ENCODE data around the gene WDFY2. TPM values are rescaled to one million over a fixed set of nuclear protein-coding genes. Genes with fewer than 3 reads are reported as not detected.

The WDFY2 gene
- polyA plus RNA-seq, 3 donors: 9.6 to 13.2 (median 11.7) TPM

DNA sequence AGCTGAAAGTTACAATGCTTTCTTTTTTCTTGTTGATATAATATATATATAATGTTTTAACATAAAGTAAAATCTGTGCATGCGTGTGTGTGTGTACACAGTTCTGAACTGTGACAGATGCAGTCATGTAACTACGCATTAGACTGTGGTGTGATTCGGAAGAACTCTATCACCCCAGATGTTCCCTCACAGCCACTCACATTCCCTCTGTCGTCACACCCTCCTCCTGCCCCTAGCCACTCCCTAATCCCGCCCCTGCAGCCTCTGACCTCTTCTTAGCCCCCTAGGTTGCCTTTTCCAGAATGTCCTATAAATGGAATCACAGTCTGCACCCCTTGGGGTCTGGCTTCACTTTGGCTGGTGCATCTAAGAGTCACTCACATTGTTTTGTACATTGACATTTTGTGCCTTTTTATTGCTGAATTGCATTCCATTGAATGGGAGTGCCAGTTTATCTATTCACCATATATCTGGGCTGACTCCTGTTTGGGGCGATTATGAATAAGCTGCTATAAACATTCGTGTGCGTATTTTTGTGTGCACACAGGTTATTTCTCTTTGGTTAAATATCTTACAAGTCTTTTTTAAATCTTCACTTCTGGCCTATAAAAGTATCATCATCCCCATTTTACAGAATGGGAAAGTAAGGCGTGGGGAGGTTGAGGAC is 199.3 kb downstream of the WDFY2 start:
- DNase-seq (ENCODE audit: low read depth in 3 of 3, low spot score in 2 of 3): no peak

DNA sequence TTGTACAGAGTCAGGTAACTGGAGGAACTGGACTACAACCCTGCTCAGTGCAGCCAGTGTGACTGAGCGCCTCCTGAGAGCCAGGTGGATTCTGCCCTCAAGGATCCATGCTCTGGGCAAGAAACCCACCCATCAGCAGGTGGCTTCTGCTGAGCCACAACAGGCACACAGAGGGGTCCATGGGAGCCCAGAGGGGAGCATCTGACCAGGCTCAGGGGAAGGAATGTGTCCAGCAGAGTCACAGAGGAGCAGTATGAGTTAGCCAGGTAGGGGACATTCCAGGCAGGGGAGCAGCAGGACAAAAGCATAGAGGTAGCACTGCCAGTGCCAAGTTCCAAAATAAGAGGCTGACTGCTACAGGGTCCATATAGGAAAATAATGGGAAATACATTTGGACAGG is 199.8 kb downstream of the WDFY2 start:
- DNase-seq (ENCODE audit: low read depth in 3 of 3, low spot score in 2 of 3): no peak

DNA sequence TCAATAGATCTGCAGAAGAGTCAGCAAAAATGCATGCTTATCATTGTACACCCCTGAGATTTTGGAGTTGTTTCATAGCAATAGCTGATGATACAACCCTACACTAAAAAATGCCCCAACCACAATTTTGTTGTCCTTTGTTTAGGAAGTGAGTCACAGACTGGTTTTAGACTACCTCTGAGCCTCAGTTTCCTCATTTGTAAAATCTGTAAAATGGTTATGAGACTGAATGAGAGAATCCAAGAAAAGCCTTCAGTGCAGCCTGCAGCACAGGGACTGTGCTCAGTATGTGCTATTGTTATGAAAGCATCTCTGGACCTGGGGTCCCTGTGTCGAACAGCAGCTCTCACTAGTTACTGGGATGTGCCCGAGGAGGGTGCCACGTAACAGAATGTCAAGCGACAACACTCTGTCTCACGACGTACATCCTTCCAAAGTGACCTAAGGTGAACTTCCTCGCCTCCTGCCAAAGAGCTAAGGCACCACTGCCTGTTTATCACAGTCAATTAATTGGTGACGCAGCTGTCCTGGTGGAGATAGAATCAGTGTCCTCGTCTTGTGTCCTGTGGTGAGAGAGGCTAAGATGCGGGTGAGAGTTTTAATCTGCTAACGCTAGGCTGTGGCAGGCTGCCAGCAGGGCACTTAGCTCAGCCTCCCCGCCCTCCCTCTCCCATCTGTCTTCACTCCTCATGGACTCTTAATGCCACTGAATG is 201.6 kb downstream of the WDFY2 start:
- DNase-seq (ENCODE audit: low read depth in 3 of 3, low spot score in 2 of 3): no peak

DNA sequence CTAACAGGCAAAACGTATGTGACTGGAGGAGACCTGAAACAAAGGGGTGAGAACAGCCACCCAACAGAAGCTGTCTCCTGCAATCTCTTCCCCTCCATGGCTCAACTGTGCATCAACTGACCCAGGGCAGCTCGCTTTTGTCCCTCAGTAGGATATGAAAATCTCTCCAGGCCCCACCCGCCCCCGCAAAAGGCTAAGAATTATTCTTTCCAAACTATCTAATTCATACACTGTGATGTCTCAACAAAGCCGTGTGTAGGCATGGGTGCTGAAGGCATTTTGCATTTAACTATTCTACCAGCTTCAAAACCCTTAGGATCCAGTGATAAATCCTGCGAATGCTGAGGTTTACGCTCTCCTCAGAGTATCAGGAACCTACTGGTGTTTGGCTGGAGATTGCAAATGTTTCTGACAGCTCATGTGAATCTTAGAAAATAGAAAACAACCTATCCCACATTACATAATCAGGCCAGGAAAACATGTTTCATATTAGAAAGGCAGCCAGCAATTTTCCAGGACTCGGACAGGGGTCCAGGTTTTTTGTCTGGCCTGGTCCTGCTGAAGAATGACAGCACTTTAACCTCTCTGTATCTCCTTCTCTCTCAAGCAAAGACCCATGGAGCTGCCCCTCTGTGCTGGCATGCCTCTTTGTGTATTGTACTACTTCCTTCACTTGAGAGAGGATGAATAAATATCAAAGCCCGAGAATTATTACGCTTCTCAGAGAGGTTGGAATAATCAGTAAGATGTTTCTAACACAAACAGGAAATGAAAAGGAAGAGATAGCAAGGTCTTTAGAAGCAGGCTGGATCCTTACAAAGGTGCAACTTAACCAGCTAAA is 202.4 kb downstream of the WDFY2 start:
- no peak for DNase-seq (ENCODE audit: low read depth in 3 of 3, low spot score in 2 of 3)

DNA sequence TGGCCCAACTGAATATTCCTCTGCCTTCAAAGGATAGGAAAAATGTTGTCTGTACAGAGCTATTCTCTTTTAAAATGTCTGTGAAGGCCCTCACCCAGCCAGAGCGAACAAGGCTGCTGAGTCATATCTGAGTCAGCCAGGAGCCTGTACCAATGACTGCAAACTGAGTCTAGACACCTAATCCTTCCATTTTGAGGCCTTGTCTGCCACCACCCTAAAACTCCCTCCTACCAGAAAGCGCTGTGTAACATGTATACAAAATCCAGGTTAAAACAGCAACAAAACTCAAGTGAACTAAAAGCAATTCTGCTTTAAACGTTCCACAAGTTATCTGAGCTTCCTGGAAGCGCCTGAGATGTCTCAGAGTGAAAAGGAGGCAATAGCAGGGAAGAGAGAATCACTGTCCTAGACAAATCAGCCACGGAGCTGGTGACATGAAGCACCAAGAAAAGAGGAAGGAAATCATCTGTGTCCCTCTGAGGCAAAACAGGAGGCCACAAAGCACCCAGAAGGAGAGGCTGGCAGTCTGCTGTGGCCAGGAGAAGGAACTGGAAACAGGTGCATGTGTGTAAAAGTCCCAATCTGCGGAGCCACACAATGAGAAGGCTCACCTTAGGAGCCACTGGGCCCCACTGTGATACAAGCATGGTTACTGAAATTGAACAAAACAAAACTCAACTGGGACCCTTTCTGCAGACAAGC is 209.5 kb downstream of the WDFY2 start:
- no peak for DNase-seq (ENCODE audit: low read depth in 3 of 3, low spot score in 2 of 3)

DNA sequence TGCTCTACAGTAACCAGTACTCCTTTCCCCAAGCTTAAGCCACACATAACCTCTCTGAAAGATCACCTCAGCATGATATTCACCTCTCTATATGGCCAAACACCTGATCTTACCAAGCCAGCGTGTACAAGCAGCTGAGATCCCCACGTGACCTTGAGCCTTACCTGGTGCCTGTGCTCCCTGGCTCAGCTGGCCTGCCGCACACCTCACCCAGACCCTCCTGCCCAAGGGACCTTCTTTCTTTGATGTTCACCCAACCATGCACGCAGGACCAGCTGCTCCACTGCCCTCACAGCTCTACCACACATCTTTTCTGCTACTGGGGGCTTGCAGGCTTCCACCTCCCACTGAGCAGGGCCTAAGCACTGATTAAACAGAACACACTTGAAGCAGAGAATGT is 210.7 kb downstream of the WDFY2 start:
- no peak for DNase-seq (ENCODE audit: low read depth in 3 of 3, low spot score in 2 of 3)

DNA sequence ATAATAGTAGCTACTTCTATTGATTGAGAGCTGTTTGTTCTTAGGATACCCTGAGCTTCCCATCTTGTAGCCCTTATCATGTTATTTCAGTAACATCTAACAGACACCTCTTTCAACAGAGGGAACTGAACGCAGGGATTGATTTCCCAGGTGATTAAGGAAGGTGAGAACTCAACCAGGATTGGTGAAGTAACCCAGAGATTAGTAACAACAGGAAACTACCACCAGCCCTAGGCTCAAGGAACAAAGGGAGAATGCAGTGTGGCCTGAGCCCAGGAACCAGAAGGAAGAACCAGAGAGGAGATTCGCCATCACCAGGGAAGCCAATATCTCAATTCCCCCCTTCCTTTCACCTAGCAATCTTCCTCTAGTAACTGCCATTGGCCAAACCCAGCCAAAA is 211.2 kb downstream of the WDFY2 start:
- no peak for DNase-seq (ENCODE audit: low read depth in 3 of 3, low spot score in 2 of 3)

DNA sequence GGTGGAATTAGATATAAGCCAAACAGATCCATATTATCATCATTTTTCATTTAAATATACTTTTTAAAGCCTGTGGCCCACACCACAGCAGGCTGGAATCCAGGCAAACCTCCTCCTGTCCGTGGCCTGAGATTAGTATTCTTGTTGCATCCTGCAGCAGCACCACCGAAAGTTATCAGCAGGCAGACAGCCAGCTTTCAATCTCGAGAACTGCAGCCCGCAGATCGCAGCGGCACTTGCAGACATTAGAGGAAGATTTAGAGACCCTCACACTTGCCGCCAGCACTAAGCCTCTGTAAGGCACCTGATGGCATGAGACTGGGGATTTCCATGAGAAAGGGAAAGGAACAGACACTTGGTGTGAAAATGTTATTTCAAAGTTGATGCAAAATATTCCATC is 212.3 kb downstream of the WDFY2 start:
- DNase-seq (ENCODE audit: low read depth in 3 of 3, low spot score in 2 of 3): no peak

DNA sequence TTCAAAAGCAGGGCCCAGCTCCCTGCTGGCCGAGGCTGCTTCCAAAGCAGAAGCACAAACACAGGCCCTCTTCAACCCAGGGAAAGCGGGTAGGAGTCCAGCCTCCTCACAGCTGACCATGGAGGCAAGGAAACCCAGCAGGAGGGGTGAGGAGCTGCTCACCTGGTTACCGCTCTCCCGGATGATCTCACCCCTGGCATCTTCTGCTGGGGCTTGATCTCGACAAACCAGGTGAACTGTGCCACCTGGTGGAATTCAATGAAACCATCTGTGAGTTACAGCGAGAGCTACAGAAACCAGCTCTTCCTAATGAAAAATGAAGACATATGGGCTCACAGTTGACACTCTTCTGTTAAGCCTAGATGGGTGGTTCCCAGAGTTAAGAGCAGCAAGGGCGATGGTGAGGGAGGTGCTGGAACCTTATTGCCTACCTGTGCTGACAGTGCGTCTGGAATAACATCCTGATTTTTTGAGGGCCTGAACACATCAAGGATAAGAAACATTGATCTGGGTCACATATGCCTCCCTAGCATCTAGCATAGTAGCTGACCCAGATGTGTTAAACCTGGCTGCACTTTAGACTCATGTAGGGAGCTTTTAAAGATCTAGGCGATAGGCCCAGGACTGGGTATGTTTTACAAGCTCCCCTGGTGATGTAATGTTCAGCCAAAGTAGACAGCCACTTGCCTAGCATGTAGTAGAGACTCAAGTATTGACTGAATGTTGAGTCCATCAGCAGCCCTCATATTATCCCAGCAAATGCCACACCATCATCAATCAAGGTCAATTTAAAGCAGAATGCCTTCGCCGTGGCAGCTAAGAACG is 213.6 kb downstream of the WDFY2 start:
- DNase-seq (ENCODE audit: low read depth in 3 of 3, low spot score in 2 of 3): peak in 1 of 3 donors; percentile 55

DNA sequence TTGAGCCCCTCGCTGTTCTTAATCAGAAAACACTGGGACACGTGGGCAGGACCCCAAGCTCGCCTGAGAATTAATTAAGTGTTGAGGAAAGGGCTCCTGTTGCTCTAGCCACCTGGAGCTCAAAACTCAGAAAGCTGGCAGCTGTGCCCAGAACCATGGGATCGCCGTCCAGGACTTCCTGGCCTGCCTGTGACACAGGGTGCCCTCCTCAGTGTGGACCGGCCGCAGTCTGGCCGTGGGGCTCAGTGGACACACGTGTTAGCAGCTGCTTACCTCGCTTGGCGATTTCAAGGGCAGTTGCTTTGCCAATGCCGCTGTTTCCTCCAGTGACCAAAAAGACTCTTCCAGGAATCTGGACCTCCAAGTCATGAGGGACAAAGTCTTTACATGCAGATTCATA is 215.0 kb downstream of the WDFY2 start:
- DNase-seq (ENCODE audit: low read depth in 3 of 3, low spot score in 2 of 3): no peak

DNA sequence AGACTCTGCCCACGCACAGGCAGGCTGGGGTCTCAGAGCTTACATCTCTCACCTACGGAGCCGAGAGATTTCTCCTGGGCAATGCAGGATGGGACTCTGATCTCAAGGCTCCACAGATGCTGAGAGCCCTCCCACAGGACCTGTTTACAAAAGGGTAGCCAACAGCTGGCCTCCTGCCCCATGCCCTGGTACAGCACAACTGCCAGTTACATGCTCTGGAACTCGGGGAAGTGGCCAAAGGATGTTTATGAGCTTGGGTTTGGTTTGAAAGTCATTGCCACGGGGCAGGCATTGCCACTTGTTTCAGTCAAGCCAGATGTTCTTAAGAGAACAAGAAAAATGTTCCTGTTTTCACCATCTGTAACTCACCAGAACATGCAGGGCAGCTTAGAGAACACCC is 216.2 kb downstream of the WDFY2 start:
- no peak for DNase-seq (ENCODE audit: low read depth in 3 of 3, low spot score in 2 of 3)

DNA sequence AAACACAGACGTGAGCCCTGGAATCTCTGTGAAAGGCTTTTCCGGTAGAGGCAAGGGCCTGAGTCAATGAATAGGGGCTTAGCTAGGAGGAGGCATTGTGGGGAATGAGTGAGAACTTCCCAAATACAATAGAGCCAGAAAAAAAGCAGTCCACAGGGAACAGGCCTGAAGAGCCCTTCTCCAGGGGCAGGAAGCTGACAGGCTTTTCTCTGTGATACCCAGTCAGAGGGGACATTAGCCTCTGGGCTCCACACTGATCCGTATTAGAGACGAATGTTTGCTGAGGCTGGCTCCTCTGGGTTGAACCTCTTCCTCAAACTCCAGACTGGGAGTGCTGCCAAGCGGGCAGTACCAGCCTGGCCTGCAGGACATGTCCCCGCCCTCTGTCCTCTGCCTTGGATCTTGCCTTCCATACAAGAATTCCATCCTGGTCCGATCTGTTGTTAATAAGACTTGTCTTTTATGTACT is 217.4 kb downstream of the WDFY2 start:
- no peak for DNase-seq (ENCODE audit: low read depth in 3 of 3, low spot score in 2 of 3)

DNA sequence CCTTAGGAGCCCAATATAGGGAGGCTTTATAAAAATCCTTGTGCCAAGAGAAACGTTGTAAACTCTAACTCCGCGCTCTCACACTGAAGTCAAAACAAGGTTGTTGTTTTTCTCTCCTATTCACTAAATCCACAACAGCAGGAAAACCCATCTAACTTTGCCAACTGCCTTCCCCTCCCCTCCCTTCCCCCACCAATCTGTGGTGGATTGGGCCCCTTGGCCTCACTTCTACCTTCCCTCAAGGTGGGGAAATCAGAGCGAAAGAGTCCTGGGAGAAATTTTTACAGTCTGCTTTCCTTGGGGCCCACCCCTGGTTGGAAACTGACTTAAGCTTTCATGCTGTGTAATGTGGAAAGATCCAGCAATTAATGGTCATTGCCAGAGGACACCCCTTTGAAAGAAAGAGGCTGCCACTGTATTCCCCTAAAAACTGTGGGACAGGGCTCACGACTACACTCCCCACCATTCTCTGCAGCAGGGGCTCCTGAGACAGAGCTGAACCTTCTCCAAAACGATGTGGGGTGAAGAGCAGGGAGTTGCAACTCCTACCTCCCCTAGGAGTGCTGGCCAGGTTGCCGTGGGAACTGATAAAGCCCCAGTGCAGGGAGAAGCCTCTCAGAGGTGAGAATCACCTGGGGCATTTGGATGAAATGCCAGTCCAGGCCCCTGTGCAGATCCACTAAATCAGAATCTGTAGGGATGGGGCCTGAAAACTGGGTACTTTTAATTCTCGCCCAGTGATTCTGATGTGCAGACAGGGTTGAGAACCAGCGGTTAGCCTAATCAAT is 218.6 kb downstream of the WDFY2 start:
- DNase-seq (ENCODE audit: low read depth in 3 of 3, low spot score in 2 of 3): no peak

DNA sequence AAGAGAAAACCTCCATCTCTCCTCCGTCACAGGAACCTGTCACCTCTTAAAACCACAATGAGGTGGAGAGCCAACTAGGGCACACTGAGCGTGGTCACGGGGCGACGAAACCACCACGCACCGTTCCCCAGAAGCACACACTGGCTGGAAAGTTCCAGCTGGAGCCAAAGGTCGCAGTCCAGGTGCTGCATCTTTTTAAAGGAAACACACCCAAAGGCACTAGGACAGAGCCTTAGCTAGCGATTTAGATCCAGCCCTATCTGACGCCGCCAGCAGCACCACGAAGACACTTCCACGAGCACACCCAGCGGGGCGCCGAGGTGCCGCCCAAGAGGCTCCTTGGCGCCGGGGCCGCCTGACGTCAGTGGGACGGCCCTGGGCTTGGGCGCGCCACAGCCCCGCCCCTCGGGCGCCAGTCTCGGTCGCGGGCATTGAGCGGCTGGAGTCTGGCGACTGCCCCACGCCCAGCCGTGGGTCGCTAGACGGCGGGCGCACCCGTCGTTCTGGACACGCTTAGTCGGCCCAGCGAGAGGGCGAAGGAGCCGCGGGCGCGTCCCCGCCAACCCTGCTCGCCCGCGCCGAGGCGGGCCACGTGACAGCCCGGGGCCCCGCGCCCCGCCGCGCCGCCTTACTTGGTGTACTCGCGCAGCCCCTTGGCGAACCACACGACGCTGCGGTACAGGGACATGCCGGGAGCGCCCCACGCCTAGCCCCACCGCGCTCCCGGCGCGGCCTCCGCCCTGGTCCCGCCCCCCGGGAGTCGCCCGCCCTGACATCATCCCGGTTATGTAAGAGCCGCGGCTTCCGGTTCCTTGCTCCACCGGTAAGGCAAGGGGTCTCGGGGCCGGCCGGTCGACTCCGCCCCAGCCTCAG is 219.4 kb downstream of the WDFY2 start, which contains the start of gene DHRS12:
Gene DHRS12, minus strand, starts transcription at position 742 of the 873 bp plus-strand sequence. CDS start 4,504 bp downstream, outside the sequence.
- peak in 2 of 3 donors; percentile 54 to 68 for DNase-seq (ENCODE audit: low read depth in 3 of 3, low spot score in 2 of 3)

DNA sequence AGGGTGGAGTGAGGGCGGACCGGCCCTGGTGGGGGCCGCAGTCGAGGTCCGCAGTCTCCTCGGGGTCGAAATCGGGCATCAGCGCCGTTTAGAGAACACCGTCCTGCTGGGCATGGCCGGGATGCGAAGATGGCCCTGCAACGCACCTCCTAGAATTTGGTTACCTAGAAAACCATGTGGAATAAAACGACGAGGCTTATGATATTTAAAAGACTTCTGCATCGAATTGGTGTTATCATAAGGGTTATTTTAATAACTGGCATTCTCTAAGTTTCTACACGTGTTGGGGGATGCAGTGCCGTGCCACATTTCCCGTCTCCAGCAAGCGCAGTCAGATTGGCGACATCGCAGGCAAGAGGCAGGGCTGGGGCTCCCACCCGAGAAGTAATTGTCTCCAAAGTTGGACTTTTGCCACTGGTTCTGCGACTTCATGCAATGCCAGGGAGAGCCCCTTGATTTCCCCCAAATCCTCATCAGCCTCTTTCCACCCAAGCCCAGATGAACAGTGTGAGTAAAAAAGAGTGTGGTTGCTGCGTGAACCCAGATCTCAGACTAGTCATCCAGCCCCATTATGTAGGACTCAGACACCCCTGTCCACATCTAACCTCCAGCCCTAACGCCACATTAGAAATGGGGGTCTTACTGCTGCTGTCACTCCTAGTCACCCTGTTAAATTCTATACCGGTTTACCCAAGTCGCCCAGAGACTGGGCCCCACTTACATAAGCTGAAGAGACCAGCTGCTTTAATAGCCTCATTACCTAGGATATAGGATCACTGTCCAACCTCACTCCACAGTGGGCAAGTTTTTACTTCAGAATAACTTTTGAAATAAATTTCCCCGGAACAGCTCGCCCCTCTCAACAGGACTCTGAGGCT is 220.3 kb downstream of the WDFY2 start:
- peak in 1 of 3 donors; percentile 41 for DNase-seq (ENCODE audit: low read depth in 3 of 3, low spot score in 2 of 3)

DNA sequence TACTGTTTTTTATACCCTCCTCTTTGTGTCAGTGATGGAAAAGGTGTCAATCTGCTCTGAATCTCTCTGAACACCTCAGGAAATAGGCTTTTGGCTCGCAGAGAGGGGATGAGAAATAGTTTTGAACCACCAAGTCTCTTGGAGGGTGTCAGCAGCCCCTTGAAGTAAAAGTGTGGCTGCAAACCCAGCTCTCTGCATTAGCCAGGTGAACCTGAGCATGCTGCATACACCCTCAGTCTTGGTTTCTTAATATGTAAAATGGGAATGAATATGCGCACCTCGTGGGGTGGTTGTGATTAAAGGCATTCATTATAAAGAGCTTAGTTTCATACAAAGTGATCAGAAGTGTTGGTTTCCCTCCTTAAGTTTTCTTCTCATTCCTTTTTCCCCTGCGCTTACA is 221.1 kb downstream of the WDFY2 start:
- no peak for DNase-seq (ENCODE audit: low read depth in 3 of 3, low spot score in 2 of 3)

DNA sequence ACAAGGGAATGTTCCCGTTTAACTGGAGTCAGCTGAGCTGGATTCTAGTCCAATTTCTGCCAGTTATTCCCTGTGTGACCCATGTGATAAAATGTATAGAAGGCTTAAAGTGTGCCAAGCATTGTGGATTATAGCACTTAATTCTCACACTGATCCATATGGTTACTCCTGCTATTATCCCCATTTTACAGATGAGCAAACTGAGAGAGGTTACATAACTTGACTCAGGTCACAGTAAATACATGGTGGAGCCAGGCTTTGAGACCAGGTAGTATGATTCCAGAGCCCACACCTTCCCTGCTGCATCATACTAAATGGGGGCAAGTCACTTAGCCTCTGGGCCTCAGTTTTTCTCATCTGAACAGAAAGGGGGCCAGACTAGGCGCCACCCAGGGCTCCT is 221.7 kb downstream of the WDFY2 start:
- DNase-seq (ENCODE audit: low read depth in 3 of 3, low spot score in 2 of 3): no peak
